ENCODE measurements around the gene CLDN8.

The CLDN8 gene

GRCh38 chr21:30216041-30216723 is at the start of gene CLDN8:
CLDN8 (minus strand) TSS chr21:30216097; CDS start chr21:30215925, 172 bp downstream.
- POLR2A ChIA-PET (ENCODE audit: low non-redundant PET): no interaction called here
- TF ChIP-seq CTCF (conservative IDR thresholded peaks at IDR 0.05; ENCODE audit: low read depth): no peak
- CTCF ChIA-PET: no interaction called here
- DNase-seq (ENCODE audit: low spot score): no peak
- no peak within 1 kb of the TSS for H3K27ac ChIP-seq

- TF ChIP-seq CTCF (conservative IDR thresholded peaks at IDR 0.05; ENCODE audit: low read depth): no peak
- no peak overlapping the region for H3K27ac ChIP-seq
- peak; percentile 40 for DNase-seq (ENCODE audit: low spot score)
- CTCF ChIA-PET: interaction anchor here (0.7 kb wide), 1 partner anchor 43 kb away, joined by 3 read pairs; no protein-coding TSS in a partner anchor
- POLR2A ChIA-PET (ENCODE audit: low non-redundant PET): no interaction called here
These were observed 41.9 kb upstream of the CLDN8 start for GRCh38 chr21:30257773-30258172.

GRCh38 chr21:30256100-30256499 is 40.2 kb upstream of the CLDN8 start:
- DNase-seq (ENCODE audit: low spot score): no peak
- no peak for TF ChIP-seq CTCF (conservative IDR thresholded peaks at IDR 0.05; ENCODE audit: low read depth)
- H3K27ac ChIP-seq: no peak overlapping the region
- CTCF ChIA-PET: interaction anchor here (0.7 kb wide), 1 partner anchor 240 kb away, joined by 3 read pairs; no protein-coding TSS in a partner anchor
- POLR2A ChIA-PET (ENCODE audit: low non-redundant PET): no interaction called here

GRCh38 chr21:30255679-30256078 is 39.8 kb upstream of the CLDN8 start:
- CTCF ChIA-PET: interaction anchor here (0.7 kb wide), 1 partner anchor 240 kb away, joined by 3 read pairs; no protein-coding TSS in a partner anchor
- no peak overlapping the region for H3K27ac ChIP-seq
- DNase-seq (ENCODE audit: low spot score): no peak
- no peak for TF ChIP-seq CTCF (conservative IDR thresholded peaks at IDR 0.05; ENCODE audit: low read depth)
- POLR2A ChIA-PET (ENCODE audit: low non-redundant PET): no interaction called here

- TF ChIP-seq CTCF (conservative IDR thresholded peaks at IDR 0.05; ENCODE audit: low read depth): no peak
- H3K27ac ChIP-seq: no peak overlapping the region
- ChIA-PET POLR2A (ENCODE audit: low non-redundant PET) (no interaction called here), CTCF (no interaction called here)
- DNase-seq (ENCODE audit: low spot score): peak; percentile 25
These were observed 35.9 kb upstream of the CLDN8 start for GRCh38 chr21:30251781-30252180.

- no peak overlapping the region for H3K27ac ChIP-seq
- no peak for DNase-seq (ENCODE audit: low spot score)
- no peak for TF ChIP-seq CTCF (conservative IDR thresholded peaks at IDR 0.05; ENCODE audit: low read depth)
- POLR2A ChIA-PET (ENCODE audit: low non-redundant PET): no interaction called here
- CTCF ChIA-PET: no interaction called here
These were observed 34.0 kb upstream of the CLDN8 start for GRCh38 chr21:30249936-30250335.

Data from RWPE1 (cell line).